Kidney epithelial cell (primary cell): Measurements from ENCODE around the gene PABPC3. TPM values are rescaled to one million over a fixed set of nuclear protein-coding genes. Genes with fewer than 3 reads are reported as not detected.
A peak's percentile ranks its signal among the peaks of the same experiment; 100 is the strongest.

Experiments
- DNase-seq: peaks from one replicate; pipeline ENCODE4 v3.0.0-alpha.2; 2010; ENCODE audit warnings: low read depth
- H3K27me3 ChIP-seq: 2 replicates; pipeline ENCODE4 v1.6.0; 2011; ENCODE audit warnings: low read length; ENCODE audit not compliant: control insufficient read depth, insufficient read depth
- H3K36me3 ChIP-seq: 2 replicates; pipeline ENCODE4 v1.5.1; 2011; ENCODE audit warnings: low read length; ENCODE audit not compliant: control insufficient read depth, insufficient read depth
- H3K4me3 ChIP-seq: 2 replicates; pipeline ENCODE4 v1.5.1; 2011; ENCODE audit warnings: low read depth, mild to moderate bottlenecking, control low read depth, low read length
- total RNA-seq: library from RNA; depleted of rRNA; stranded (reverse); fragments of >200 nt; gene quantifications from 2 replicates; pipeline ENCODE4 v1.2.3, GENCODE V29; 2015
- TF ChIP-seq, protein P1 (sequence below): IDR thresholded peaks from 2 replicates; pipeline ENCODE4 v1.5.1; 2011; ENCODE audit warnings: mild to moderate bottlenecking, moderate library complexity, low read length, control low read depth, inconsistent platforms; ENCODE audit not compliant: insufficient read depth, poor library complexity, severe bottlenecking

The PABPC3 gene
- total RNA-seq, 1 donor from 2014 or later: 0.58 TPM

DNA sequence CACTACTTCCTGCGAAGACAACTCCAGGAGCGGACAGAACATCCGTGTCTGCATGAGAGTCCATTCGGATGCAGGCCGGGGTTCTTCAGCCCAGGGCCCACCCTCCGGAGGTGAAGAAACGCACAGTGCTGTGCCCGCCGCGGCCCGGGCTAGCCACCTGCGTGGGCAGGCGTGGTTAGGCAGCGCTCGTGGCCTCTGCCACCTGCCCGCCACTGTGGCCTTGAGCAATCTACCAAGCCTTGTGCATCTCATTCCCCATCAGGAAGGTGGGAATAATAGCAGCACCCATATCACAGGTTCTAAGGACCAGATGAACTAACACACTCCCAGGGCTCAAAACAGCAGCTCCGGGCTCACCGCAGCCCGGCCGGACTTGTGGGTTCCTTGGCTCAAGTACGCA lies 26.7 kb upstream of the PABPC3 start:
- DNase-seq: no peak
- TF ChIP-seq, protein P1, sequence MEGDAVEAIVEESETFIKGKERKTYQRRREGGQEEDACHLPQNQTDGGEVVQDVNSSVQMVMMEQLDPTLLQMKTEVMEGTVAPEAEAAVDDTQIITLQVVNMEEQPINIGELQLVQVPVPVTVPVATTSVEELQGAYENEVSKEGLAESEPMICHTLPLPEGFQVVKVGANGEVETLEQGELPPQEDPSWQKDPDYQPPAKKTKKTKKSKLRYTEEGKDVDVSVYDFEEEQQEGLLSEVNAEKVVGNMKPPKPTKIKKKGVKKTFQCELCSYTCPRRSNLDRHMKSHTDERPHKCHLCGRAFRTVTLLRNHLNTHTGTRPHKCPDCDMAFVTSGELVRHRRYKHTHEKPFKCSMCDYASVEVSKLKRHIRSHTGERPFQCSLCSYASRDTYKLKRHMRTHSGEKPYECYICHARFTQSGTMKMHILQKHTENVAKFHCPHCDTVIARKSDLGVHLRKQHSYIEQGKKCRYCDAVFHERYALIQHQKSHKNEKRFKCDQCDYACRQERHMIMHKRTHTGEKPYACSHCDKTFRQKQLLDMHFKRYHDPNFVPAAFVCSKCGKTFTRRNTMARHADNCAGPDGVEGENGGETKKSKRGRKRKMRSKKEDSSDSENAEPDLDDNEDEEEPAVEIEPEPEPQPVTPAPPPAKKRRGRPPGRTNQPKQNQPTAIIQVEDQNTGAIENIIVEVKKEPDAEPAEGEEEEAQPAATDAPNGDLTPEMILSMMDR: no peak

DNA sequence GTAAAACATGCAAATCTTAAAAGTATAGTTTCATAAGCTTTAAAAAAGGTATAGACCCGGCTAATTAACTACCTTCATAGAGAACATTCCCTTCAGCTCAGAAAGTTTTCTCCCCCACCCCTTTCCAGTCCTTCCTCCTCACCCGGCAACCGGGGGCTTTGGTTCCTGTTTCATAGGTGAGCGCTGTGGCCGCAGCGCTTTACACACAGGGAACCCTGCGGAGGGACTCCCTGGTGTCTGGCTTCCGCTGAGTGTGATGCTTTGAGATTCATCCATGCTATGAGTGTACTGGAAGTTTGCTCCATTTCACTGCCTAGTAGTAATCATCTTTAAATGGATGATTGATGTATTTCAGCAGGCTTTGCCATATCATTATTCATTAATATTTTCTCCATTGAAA lies 26.0 kb upstream of the PABPC3 start:
- no peak for DNase-seq
- Histone ChIP-seq H3K4me3 (no peak overlapping the region), H3K27me3 (no peaks in the 10 kb centered on the region), H3K36me3 (no peaks in the 10 kb centered on the region)
- TF ChIP-seq, protein P1: no peak

More for the DNA sequence above, 26.7 kb upstream of the PABPC3 start:
- no peaks in the 10 kb centered on the region for H3K27me3 ChIP-seq
- no peaks in the 10 kb centered on the region for H3K36me3 ChIP-seq
- H3K4me3 ChIP-seq: no peak overlapping the region

DNA sequence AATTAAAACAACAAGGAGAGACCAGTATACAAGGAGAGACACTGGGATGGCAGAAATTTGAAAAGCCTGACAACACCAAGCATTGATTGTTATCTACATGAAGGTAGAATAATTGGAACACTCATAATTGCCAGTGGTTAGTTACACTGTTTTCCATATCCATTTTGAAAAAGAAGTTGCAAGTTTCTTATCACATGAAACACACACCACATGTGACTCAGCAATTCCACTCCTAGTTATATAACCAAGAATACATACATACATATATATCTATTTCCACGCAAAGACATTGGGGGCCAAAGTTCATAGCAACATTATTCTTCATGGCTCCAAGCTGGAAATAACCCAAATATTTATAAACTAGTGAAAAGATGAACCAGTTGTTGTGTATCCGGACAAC lies 15.2 kb upstream of the PABPC3 start:
- no peaks in the 10 kb centered on the region for H3K27me3 ChIP-seq
- DNase-seq: no peak
- TF ChIP-seq, protein P1: no peak

DNA sequence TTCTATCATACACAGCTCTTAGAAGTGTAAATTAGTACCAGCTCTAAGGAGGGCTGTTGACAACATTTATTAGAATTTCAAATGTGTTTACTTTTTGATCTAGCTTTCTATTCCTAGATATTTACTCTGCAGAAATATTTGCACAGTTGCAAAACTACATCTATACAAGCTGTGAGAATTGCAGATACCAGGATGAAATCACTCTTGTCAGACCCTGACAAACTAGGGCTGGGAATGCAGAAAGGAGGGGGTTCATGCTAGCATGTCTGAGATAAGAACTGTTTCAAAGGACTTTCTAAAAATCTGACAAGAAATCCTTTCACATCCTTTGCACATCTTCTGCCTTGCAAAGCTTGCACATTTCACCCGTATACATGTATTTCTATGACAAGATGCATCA lies 11.8 kb upstream of the PABPC3 start:
- H3K27me3 ChIP-seq: no peaks in the 10 kb centered on the region
- no peak overlapping the region for H3K4me3 ChIP-seq
- no peak for DNase-seq
- TF ChIP-seq, protein P1: no peak
- no peaks in the 10 kb centered on the region for H3K36me3 ChIP-seq

More for the DNA sequence above, 15.2 kb upstream of the PABPC3 start:
- Histone ChIP-seq H3K4me3 (no peak overlapping the region), H3K36me3 (no peaks in the 10 kb centered on the region)

DNA sequence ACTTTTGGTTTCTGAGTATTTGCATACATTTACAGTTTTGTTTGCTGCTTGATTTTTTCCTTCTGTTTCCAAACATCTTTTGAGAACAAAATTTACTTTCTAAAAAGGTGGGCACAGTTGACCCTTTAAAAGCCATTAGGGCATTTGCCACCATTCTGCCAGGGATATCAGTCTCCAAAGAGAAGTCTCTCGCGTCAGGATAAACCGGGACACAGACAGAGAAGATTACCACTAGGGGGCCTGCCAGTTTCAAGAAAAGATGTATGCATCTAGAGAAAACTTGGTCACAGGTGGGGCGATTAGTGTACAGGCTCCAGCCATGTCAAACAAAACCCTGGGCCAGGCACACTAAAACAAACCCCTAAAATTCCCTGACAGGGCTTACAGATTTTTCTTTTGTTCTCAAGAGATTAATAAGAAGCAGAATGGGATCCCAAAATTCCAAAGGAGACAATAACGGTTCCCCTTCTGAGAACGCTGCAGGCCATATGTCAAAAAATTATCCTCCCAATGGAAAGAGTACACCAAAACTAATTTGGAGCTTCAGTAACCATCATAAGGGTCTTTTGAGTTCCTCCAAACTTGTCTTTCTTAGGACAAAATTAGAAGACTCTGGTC lies 10.7 kb upstream of the PABPC3 start:
- peak; percentile 10 for DNase-seq
- TF ChIP-seq, protein P1: peak; percentile 75
- no peaks in the 10 kb centered on the region for H3K27me3 ChIP-seq
- H3K36me3 ChIP-seq: no peaks in the 10 kb centered on the region
- H3K4me3 ChIP-seq: no peak overlapping the region
